ENCODE results near the gene CCL27.

GRCh38 chr9:34675869-34676268, 13.4 kb upstream of the CCL27 start:
- TF ChIP-seq POLR2A (IDR thresholded peaks at IDR 0.05; ENCODE audit: low read length) (no peak), GATA1 (IDR thresholded peaks at IDR 0.05; ENCODE audit: low read depth, low read length) (no peak)
